Dedifferentiated amniotic fluid mesenchymal stem cell (primary cell): ENCODE measurements around the gene SENP8.
A peak's percentile ranks its signal among the peaks of the same experiment; 100 is the strongest.
"Not testable (repeated sequence)": the region's sequence is repeated elsewhere in the genome, so short reads cannot be mapped to it uniquely, and the experiment has no call there.

Experiments
- DNase-seq: peaks from one replicate; pipeline ENCODE4 v3.0.0-alpha.2; 2016; ENCODE audit errors: extremely low spot score

SENP8 gene

DNA sequence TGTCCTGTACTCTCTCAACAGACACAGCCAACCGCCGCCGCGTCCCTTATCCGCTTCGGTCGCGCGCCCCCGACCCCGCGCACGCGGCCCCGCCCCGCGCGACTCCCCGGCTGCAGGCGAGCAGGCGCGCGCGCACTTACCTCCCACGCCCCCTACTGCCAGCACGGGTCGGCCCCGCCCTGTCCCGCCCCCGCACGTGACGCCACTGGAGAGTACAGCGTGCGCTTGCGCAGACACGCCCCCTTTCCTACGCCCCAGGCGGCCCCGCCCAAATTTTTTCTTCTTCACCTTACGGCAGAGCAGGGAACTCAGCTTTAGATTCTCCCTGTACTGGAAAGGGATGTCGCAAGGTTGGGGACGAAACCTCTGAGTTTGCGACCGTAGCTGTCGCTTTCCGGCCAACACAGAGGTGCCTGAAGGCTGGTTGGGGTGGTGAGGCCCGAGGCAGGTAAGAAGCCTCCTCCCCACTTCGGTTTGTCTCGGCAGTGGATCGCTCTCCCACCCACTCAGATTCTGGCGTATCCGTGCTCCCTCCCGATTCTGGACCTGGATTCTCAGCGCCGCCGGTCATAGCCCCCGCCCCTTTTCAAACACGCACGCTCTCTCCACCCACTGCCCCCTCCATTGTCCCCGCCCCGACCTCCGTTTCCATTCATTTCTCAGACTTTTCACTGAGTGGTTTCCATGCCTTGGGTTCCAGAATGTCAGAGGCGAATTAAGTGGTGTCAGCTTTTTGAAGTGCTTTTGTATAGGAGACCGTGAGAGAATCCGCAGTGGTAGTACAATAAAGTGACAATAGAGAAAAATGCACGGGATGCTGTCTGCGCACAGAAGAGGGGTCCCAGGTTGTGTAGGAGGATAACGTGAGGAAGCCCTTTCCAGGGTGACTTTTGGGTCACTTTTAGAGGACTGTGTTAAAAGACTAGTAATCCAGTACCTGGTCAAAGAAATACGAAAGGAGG lies at the start of gene SENP8, which contains the start of gene MYO9A:
Gene SENP8 (plus strand): TSS at position 387 of the 962 bp plus-strand sequence. CDS start 21,221 bp downstream, outside the sequence.
Gene MYO9A (minus strand): TSS at position 134 of the 962 bp plus-strand sequence. CDS start 71,587 bp downstream, outside the sequence.
- peak; percentile 92 for DNase-seq

DNA sequence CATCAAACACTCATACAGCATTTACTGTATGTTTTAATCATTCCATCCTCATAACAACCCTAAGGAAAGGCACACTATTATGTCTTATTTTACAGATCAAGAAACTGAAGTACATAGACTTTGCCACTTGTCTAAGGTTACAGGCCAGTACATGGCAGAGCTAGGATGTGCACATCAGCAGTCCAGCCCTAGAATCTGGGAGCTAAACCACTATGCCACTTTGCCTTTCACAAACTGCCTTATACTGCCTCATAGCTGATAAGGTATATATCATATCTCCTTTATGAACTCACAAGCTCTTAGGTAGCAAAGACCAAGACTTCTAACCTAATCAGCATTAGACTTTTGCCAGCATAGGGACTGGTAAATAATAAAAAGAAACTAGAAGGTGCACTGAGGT lies 49.3 kb upstream of the SENP8 start:
- no peak for DNase-seq

DNA sequence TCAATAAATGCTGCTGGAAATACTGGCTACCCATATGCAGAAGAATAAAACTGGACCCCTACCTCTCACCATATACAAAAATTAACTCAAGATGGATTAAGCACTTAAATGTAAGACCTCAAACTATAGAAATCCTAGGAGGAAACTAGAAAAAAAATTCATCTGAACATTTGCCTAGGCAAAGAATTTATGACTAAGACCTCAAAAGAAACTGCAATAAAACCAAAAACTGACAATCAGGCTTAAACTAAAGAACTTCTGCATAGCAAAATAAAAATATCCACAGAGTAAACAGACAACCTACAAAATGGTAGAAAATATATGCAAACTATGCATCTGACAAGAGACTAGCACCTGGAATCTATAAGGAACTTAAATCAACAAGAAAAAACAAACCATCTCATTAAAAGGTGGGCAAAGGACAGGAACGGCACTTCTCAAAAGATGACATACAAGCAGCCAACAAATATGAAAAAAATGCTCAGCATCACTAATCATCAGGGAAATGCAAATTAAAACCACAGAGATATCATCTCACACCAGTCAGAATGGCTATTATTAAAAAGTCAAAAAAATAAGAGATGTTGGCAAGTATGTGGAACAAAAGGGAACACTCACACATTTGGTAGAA lies 47.3 kb upstream of the SENP8 start:
- no peak for DNase-seq

DNA sequence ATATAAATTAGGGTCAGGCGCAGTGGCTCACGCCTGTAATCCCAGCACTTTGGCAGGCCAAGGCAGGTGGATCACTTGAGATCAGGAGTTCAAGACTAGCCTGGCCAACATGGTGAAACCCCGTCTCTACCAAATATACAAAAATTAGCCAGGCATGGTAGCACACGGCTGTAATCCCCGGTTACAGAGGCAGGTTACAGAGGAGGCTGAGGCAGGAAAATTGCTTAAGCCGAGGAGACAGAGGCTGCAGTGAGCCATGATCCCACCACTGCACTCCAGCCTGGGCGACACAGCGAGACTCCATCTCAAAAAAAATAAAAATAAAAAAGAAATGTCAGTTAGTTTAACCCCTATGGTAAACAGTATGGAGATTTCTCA lies 46.8 kb upstream of the SENP8 start:
- DNase-seq, result not testable (repeated sequence)

DNA sequence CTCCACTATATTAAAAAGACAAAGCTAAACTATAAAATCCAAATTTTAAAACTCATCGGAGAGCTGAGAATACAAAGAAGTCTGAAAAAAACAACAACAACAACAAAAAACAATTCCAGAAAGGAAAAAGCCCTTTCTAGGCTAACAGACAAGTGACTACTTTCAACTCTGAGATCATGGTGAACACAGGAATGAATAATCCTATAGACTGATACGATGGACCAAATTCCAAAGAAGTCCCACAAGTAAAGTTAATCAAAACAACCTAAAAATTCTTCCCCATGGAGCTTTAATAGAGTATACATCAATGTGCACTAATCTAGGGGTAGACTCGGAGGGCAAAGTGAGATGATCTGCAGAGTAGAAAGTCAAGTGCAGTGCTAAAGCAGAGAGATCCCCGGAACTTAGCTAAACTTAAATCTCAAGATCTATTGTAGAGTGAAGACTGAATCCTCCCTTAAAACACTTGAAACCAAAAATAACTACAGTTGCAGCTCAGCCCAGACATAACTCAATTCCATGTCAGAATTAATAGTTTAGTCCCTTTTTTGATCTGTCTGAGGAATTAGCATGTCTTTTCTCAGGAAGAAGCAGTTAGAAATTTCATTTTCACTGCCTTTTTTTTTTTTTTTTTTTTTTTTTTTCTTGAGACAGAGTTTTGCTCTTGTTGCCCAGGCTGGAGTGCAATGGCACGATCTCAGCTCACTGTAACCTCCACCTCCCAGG lies 43.7 kb upstream of the SENP8 start:
- DNase-seq, result no peak

DNA sequence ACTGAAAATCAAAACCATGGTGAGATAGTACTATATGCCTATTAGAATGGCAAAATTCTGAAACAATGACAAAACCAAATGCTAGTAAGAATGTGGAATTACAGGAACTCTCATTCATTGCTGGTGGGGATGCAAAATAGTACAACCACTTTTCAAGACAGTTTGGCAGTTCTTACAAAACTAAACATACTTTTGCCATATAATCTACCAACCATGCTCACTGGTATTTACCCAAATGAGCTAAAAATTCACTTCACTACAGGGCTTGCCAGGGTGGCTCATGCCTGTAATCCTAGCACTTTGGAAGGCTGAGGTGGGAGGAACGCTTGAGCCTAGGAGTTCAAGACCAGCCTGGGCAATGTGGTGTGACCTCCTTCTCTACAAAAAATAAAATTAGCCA lies 40.3 kb upstream of the SENP8 start:
- no peak for DNase-seq

DNA sequence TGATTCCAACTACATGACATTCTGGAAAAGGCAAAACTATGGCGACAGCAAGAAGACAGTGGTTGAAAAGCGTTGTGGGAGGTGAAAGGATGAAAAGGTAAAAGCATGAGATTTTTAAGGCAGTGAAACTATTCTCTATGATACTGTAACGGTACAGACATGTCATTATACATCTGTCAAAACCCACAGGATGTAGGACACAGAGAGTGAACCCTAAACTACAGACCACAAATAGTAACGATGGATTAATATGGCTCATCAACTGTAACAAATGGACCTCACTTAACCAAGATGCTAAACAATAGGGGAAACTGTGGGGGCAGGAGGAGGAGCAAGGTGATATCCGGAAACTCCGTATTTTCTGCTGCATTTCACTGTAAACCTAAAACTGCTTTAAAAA lies 39.3 kb upstream of the SENP8 start:
- no peak for DNase-seq

DNA sequence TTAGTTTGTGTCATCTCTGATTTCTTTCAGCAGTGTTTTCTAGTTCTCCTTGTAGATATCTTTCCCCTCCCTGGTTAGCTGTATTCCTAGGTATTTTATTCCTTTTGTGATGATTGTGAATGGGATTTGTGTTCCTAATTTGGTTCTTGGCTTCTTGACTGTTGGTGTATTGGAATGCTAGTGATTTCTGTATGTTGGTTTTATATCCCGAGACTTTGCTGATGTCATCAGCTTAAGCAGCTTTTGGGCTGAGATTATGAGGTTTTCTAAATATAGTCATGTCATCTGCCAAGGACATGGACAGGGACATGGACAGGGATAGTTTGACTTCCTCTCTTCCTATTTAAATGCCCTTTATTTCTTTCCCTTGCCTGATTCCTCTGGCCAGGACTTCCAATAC lies 36.0 kb upstream of the SENP8 start:
- peak; percentile 11 for DNase-seq

DNA sequence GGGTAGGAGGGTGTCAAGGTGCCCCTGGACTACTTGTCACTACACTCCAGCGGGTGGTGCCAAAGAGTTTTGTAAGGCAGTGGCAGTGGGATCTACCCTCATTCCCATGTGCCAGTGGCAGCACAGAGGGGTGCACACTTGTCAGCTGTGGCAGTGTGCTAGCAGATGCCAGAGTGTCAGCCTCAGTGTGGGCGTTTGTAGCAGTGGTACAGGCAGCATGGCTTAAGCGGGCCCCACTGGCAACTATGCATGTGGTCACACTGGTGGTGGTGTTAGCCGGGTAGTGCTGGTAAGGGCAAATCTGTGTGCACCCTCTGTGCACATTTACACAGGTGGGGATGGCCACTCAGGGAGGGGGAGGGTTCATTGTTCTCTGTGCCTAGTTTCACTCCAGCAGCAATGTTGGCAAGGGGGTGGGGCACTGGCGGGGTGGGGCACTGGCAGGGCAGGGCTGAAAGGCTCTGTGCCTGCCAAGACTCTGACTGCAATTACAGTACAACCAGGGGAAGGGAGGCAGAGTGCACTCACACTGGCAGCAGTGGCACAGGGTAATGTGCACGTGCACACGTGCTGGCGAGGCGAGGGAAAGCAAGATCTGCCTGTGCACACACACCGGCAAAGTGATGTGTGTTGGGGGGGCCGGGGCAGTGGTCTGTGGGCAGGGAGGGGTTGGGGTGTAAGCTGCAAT lies 32.0 kb upstream of the SENP8 start:
- DNase-seq, result peak; percentile 13

DNA sequence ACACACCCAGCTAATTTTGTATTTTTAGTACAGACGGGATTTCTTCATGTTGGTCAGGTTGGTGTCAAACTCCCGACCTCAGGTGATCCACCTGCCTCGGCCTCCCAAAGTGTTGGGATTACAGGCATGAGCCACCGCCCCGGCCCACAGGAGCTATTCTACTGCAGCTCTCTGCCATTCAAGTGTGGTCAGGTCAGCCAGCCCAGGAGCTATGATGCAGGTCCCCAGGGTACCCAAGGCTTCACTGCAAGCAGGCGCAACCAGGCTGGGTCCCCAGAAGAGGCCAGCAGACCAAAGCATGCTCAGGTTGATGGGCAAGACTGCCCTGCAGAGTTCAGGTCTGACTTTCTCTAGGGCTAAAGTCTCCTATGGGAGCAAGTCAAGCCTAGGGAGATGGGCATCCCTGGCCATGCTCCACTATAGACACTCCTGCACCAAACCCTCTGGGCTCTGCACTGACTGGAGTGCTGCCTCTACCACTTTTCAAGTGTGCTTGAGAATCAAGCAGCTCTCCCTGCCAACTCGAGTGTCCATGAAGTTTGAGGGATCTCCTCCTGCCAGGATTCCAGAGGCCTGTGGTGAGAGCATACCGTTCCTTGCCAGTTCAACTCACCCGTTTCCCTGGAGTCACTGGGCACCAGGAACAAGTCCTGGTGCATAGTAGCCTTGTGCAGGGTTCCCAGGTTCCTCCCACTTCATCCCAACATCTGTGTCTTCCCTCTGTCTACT lies 31.1 kb upstream of the SENP8 start:
- peak; percentile 5 for DNase-seq

DNA sequence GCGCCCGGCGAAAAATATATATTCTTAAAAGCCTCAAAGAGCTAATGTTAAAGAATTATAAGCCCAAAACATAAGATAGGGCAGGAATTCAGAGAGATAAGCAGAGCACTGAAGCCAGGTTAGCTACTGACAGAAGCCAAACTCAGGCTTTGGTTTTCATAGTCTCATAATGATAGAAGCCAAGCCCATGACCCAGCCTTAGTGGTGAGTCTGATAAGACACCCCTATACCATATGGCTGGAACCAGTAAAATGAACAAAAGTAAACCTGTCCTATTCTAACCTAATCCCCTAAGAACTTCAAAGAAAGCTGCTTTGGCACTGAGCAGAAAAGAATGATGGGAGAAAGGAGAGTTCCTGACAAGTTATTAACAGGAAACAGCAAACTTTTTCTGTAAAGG lies 26.2 kb upstream of the SENP8 start:
- peak; percentile 1 for DNase-seq

DNA sequence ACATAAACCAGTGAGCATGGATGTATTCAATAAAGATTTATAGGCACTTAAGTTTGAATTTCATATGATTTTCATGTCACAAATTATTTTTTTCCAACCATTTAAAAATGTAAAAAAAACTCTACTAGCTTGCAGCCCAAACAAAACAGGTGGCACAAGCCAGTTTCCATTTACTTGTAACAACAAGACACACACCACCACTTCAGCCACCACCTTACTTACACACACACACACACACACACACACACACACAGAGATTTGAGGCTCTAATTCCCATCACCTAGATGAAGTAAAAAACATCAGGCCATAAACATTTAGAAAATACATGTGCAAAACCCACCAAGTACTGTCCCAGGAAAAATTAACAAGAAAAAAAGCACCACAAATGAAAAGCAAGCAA lies 25.5 kb upstream of the SENP8 start:
- peak; percentile 3 for DNase-seq

DNA sequence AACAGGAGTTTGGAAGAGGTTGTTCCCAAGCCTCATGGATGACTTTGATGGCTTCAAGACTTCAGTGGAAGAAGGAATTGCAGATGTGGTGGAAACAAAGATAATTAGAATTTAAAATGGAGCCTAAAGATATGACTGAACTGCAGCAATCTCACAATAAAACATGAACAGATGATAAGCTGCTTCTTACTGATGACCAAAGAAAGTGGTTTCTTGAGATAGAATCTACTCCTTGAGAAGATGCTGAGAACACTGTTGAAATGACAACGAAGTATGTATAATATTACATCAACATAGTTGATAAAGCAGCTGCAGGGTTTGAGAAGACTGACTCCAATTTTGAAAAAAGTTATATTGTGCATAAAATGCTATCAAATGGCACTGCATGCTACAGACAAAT lies 21.4 kb upstream of the SENP8 start:
- DNase-seq, result no peak

DNA sequence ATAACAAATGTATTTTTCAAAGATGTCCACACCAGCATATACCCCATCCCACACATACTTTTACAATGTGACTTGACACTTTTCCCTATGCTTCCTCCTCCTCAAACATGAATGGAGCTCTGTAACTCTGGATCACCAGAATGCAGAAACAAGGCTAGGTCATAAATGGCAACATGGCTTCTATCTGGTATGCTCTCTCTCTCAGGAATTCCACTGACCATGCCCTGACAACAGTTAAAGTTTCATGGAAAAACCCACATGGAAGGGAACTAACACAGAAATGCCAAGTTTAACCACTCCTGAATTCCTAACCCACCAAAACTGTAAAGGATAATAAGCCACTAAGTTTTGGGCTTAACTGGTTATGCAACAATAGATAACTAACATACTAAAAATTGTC lies 20.2 kb upstream of the SENP8 start:
- no peak for DNase-seq

DNA sequence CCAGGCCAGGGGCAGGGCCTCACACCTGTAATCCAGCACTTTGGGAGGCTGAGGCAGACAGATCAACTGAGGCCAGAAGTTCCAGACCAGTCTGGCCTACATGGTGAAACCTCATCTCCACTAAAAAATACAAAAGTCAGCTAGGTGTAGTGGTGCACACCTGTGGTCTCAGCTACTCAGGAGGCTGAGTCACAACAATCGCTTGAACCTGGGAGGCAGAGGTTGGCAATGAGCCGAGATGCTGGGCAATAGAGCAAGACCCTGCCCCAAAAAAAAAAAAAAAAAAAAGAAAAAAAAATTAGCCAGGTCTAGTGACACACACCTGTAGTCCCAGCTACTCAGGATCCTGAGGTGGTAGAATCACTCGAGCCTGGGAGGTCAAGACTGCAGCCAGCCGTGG lies 19.0 kb upstream of the SENP8 start:
- no peak for DNase-seq

DNA sequence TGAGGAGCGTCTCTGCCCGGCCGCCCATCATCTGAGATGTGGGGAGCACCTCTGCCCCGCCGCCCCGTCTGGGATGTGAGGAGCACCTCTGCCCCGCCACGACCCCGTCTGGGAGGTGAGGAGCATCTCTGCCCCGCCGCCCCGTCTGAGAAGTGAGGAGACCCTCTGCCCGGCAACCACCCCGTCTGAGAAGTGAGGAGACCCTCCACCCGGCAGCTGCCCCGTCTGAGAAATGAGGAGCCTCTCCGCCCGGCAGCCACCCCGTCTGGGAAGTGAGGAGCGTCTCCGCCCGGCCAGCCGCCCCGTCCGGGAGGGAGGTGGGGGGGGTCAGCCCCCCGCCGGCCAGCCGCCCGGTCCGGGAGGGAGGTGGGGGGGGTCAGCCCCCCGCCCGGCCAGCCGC lies 17.7 kb upstream of the SENP8 start:
- not testable (repeated sequence) for DNase-seq

DNA sequence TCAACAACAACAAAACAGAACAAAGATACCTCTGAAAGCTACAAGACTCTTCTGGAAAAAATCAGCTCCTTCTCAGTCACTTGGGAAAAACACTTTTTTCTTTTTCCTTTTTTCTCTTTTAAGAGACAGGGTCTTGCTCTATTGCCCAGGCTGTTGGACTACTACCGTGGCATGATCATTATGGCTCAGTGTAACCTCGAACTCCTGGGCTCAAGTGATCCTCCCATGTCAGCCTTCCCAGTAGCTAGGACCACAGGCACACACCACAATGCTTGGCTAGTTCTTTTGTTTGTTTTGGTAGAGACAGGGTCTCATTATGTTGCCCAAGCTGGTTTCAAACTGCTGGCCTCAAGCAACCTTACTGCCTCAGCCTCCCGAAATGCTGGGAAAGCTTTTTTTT lies 13.1 kb upstream of the SENP8 start:
- DNase-seq, result no peak

DNA sequence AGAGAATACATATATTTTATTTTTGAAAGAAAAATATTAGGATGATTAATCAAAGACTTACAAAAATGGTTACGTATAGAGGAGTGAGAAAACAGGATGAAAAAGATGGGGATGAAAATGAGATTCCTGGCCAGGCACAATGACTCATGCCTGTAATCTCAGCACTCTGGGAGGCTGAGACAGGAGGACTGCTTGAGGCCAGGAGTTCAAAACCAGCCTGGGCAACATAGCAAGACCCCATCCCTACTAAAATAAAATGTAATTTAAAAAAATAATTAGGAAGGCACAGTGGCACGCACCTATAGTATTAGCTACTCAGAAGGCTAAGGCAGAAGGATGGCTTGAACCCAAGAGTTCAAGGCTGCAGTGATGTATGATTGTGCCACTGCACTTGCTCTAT lies 12.1 kb upstream of the SENP8 start:
- DNase-seq, result no peak

DNA sequence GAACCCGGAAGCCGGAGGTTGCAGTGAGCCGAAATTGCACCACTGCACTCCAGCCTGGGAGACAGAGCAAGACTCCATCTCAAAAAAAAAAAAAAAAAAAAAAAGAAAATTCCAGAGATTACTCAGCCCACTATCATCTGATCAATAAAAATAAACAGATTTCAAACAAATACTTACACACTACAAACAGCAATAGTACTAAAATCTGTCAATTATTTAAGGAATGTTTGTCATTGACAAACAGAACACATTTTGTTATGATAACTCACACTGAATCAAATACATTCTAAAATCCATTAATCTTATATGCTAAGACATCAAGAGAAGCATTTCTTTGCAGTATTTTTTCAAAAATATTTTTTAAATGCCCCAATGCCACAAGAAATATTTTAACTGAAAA lies 7.8 kb upstream of the SENP8 start:
- DNase-seq, result no peak

DNA sequence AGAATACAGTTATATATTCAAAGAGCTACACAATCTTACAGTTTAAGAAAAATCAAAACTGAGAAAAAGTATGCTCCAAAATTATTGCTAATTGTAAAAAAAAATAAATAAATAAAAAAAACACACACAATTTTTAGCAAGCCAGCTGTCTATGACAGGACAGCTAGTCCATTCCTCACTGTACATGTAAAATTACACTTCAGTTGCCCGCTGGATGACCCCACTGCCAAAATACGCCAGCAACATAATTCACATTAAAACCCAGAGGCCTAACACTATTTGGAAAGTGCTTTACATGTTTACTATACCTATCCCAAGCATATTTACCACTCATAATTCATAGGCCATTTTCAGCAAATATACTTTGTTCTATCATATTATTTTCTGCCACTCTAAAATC lies 6.1 kb upstream of the SENP8 start:
- DNase-seq, result no peak

DNA sequence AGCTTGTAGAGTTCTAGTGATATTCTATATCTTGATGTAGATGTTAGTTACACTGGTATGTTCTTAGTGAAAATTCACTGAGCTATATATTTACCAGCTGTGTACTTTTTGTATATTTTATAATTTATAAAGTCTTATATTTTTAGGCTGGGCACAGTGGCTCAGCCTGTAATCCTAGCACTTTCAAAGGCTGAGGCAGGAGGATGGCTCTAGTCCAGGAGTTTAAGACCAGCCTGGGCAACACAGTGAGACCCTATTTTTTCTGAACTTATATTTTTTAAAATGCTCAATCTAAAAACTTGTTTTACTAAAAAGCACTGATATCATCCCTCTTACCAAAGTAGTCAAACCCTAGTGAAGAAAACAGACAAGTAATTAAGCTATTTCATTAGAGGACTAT lies 5.4 kb upstream of the SENP8 start:
- no peak for DNase-seq
